Trophoblast cell (in vitro differentiated cells and primary cell): ENCODE results near the gene KLHL15.
"Not testable (repeated sequence)": the region's sequence is repeated elsewhere in the genome, so short reads cannot be mapped to it uniquely, and the experiment has no call there.

Source experiments
- DNase-seq, 2 donors: peaks; one replicate each; pipeline ENCODE4 v3.0.0-alpha.2; 2016
- H2AFZ ChIP-seq: 2 replicates; pipeline ENCODE4 v1.6.1; 2013; ENCODE audit warnings: low read length, moderate library complexity, mild to moderate bottlenecking; ENCODE audit not compliant: insufficient read depth, poor library complexity
- H2AK5ac ChIP-seq: 2 replicates; pipeline ENCODE4 v1.6.1; 2013; ENCODE audit warnings: mild to moderate bottlenecking, low read length
- H2BK120ac ChIP-seq: 2 replicates; pipeline ENCODE4 v1.6.1; 2013; ENCODE audit warnings: low read length, mild to moderate bottlenecking, moderate library complexity; ENCODE audit not compliant: insufficient read depth, poor library complexity
- H2BK12ac ChIP-seq: 2 replicates; pipeline ENCODE4 v1.6.1; 2013; ENCODE audit warnings: mild to moderate bottlenecking, low read length, moderate library complexity
- H2BK5ac ChIP-seq: 2 replicates; pipeline ENCODE4 v1.6.1; 2013; ENCODE audit warnings: low read length, low read depth, moderate library complexity, mild to moderate bottlenecking; ENCODE audit not compliant: poor library complexity
- H3K14ac ChIP-seq: 2 replicates; pipeline ENCODE4 v1.6.1; 2013; ENCODE audit warnings: mild to moderate bottlenecking, low read length
- H3K18ac ChIP-seq: 2 replicates; pipeline ENCODE4 v1.6.1; 2013; ENCODE audit warnings: mild to moderate bottlenecking, low read length
- H3K23ac ChIP-seq: 2 replicates; pipeline ENCODE4 v1.6.1; 2013; ENCODE audit warnings: low read length
- H3K27ac ChIP-seq: 2 replicates; pipeline ENCODE4 v1.5.1; 2013; ENCODE audit warnings: low read depth, mild to moderate bottlenecking, inconsistent platforms, low read length, moderate library complexity
- H3K27me3 ChIP-seq: 2 replicates; pipeline ENCODE4 v1.6.1; 2013; ENCODE audit warnings: inconsistent platforms, mild to moderate bottlenecking, low read length, moderate library complexity; ENCODE audit not compliant: insufficient read depth
- H3K36me3 ChIP-seq, 2 experiments: 1 replicate in 1 of 2; 2 replicates in 1 of 2; pipeline ENCODE4 v1.6.1; 2013; ENCODE audit warnings: low read length in 2 of 2, mild to moderate bottlenecking in 2 of 2, moderate library complexity in 1 of 2; ENCODE audit not compliant: insufficient read depth in 2 of 2, control insufficient read depth in 1 of 2
- H3K4ac ChIP-seq: 2 replicates; pipeline ENCODE4 v1.6.1; 2013; ENCODE audit warnings: low read depth, mild to moderate bottlenecking, low read length, moderate library complexity
- H3K4me1 ChIP-seq, 2 experiments: 1 replicate in 1 of 2; 2 replicates in 1 of 2; pipeline ENCODE4 v1.6.1; 2013; ENCODE audit warnings: low read length in 2 of 2, mild to moderate bottlenecking in 2 of 2, moderate library complexity in 1 of 2; ENCODE audit not compliant: insufficient read depth in 2 of 2, control insufficient read depth in 1 of 2
- H3K4me2 ChIP-seq: 2 replicates; pipeline ENCODE4 v1.6.1; 2013; ENCODE audit warnings: inconsistent platforms, mild to moderate bottlenecking, low read length, moderate library complexity
- H3K4me3 ChIP-seq: 2 replicates; pipeline ENCODE4 v1.5.1; 2013; ENCODE audit warnings: mild to moderate bottlenecking, low read depth, low read length, inconsistent platforms
- H3K79me1 ChIP-seq: one replicate; pipeline ENCODE4 v1.6.1; 2013; ENCODE audit warnings: low read length
- H3K79me2 ChIP-seq: 2 replicates; pipeline ENCODE4 v1.6.1; 2013; ENCODE audit warnings: low read length, mild to moderate bottlenecking; ENCODE audit not compliant: control insufficient read depth, insufficient read depth, poor library complexity
- H3K9ac ChIP-seq: 2 replicates; pipeline ENCODE4 v1.6.1; 2013; ENCODE audit warnings: mild to moderate bottlenecking, low read length
- H3K9me3 ChIP-seq: 2 replicates; pipeline ENCODE4 v1.6.1; 2013; ENCODE audit warnings: low read depth, mild to moderate bottlenecking, control low read depth, inconsistent platforms, low read length; ENCODE audit not compliant: insufficient read depth
- H4K12ac ChIP-seq: 2 replicates; pipeline ENCODE4 v1.6.1; 2013; ENCODE audit warnings: low read depth, mild to moderate bottlenecking, low read length, moderate library complexity
- H4K8ac ChIP-seq: 2 replicates; pipeline ENCODE4 v1.6.1; 2013; ENCODE audit warnings: low read depth, mild to moderate bottlenecking, low read length, moderate library complexity
- H4K91ac ChIP-seq: one replicate; pipeline ENCODE4 v1.6.1; 2013; ENCODE audit warnings: low read depth, mild to moderate bottlenecking, low read length, moderate library complexity
- WGBS: extraction: QIAGEN DNeasy Blood & Tissue Kit; methylation state at CpG from one replicate; pipeline ENCODE4 v1.1.7; 2013; ENCODE audit warnings: missing lambda C conversion rate; ENCODE audit not compliant: insufficient read length, insufficient coverage; ENCODE audit errors: extremely low coverage; 5-methylcytosine and 5-hydroxymethylcytosine counted together

Gene KLHL15

DNA sequence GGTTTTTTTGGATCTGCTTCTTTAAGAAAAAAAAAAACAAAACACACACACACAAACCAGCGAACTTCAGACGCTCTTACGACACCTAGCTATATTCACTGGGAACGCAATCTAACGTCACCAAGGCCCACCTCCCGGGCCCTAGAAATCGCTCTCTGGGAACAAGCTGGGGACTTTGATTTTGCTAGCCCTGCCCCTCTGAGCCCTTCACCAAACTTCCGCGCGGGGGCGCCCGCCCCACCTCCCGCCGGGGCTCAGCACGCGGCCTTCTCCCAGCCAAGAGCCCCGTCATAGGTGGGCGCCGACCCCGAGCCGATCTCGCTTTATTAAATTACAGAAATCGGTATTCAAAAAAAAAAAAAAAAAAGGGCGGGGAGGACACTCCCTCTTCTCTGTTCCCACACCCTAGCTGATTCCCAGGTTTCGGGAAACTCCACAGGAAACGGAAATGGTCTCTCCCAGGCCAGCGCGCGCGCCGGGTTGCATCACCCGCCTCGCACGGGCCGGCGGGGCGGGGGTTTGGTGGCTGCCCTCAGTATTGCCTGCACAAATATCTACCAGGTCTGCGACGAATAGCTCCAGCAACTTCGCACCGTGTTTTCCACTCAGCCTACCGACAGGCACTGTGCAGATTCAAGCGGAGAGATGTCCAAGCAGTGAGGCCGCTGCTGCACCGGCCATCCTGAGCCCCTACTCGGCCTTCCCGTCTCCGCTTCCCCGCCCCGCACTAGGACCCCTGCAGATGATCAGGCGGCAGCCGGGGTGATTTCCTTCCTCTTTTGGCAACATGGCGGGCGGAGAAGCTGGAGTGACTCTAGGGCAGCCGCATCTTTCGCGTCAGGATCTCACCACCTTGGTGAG is 27.4 kb upstream of the KLHL15 start, which contains the start of gene EIF2S3:
TSS of gene EIF2S3 (plus strand) at position 775 of the 861 bp plus-strand sequence. CDS start at position 788, 13 bp downstream.
- Histone ChIP-seq H3K23ac (no peak within 1 kb of the TSS), H3K4me1 (no peaks in the 10 kb centered on the region), H2AFZ (peak within 1 kb of the TSS; percentile 92), H3K4me3 (peak within 1 kb of the TSS; percentile 99), H4K91ac (peak within 1 kb of the TSS; percentile 94), H2BK120ac (peak within 1 kb of the TSS; percentile 96), H3K4me2 (peak within 1 kb of the TSS; percentile 78), H4K12ac (peak within 1 kb of the TSS; percentile 94), H3K36me3 (peaks cover 9 to 10% of the 10 kb centered on the region in 2 experiments), H4K8ac (peak within 1 kb of the TSS; percentile 96), H3K79me2 (peaks cover 7% of the 10 kb centered on the region), H2BK12ac (peak within 1 kb of the TSS; percentile 59), H2AK5ac (peak within 1 kb of the TSS; percentile 99), H3K27me3 (no peaks in the 10 kb centered on the region), H3K9me3 (no peaks in the 10 kb centered on the region), H3K14ac (peak within 1 kb of the TSS; percentile 98), H2BK5ac (peak within 1 kb of the TSS; percentile 89), H3K27ac (peak within 1 kb of the TSS; percentile 99), H3K9ac (peak within 1 kb of the TSS; percentile 100), H3K18ac (peak within 1 kb of the TSS; percentile 91), H3K4ac (peak within 1 kb of the TSS; percentile 96), H3K79me1 (peaks cover 7% of the 10 kb centered on the region)
- no CpG with 5 or more reads among the region's 57 CpGs for WGBS
- peak; percentile 78 to 97 for DNase-seq

DNA sequence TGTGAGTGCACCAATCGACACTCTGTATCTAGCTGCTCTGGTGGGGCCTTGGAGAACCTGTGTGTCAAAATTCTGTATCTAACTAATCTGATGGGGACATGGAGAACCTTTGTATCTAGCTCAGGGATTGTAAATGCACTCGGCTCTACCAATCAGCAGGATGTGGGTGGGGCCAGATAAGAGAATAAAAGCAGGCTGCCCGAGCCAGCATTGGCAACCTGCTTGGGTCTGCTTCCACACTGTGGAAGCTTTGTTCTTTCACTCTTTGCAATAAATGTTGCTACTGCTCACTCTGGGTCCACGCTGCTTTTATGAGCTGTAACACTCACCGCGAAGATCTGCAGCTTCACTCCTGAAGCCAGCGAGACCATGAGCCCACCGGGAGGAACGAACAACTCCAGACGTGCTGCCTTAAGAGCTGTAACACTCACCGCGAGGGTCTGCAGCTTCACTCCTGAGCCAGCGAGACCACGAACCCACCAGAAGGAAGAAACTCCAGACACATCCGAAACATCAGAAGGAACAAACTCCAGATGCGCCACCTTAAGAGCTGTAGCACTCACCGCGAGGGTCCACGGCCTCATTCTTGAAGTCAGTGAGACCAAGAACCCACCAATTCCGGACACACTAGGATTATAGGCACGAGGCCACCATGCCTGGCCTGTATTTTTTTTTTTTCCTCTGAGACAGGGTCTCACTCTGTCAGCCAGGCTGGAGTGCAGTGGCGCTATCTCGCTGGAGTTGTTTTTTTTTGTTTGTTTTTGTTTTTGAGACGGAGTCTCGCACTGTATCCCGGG is 23.7 kb upstream of the KLHL15 start:
- not testable (repeated sequence) for H2BK5ac ChIP-seq, H2BK12ac ChIP-seq, H3K23ac ChIP-seq, H3K4me1 ChIP-seq, H4K91ac ChIP-seq, H3K9me3 ChIP-seq, H3K9ac ChIP-seq, H3K18ac ChIP-seq, H3K79me2 ChIP-seq, H3K79me1 ChIP-seq, H3K36me3 ChIP-seq, H4K8ac ChIP-seq, H2BK120ac ChIP-seq, DNase-seq, H2AFZ ChIP-seq, H3K14ac ChIP-seq, H3K27ac ChIP-seq, H3K27me3 ChIP-seq, H3K4ac ChIP-seq, H2AK5ac ChIP-seq, H3K4me3 ChIP-seq, H4K12ac ChIP-seq, H3K4me2 ChIP-seq
- WGBS, result no CpG with 5 or more reads among the region's 26 CpGs

DNA sequence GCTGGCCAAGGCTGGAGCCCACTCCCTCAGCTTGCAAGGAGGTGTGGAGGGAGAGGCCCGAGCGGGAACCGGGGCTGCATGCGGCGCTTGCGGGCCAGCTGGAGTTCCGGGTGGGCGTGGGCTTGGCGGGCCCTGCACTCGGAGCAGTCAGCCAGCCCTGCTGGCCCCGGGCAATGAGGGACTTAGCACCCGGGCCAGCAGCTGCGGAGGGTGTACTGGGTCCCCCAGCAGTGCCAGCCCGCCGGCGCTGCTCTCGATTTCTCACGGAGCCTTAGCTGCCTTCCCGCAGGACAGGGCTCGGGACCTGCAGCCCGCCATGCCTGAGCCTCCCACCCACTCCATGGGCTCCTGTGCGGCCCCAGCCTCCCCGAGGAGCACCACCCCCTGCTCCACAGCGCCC is 22.7 kb upstream of the KLHL15 start:
- not testable (repeated sequence) for H3K9ac ChIP-seq, H4K8ac ChIP-seq, H2BK5ac ChIP-seq, H2AK5ac ChIP-seq, H3K27me3 ChIP-seq, H3K18ac ChIP-seq, H4K12ac ChIP-seq, H3K36me3 ChIP-seq, H4K91ac ChIP-seq, H3K27ac ChIP-seq, H2AFZ ChIP-seq, H3K23ac ChIP-seq, H3K4me1 ChIP-seq, H3K4me3 ChIP-seq, H2BK12ac ChIP-seq, H3K4me2 ChIP-seq, DNase-seq, H3K79me2 ChIP-seq, H3K9me3 ChIP-seq, H3K4ac ChIP-seq, H3K14ac ChIP-seq, H3K79me1 ChIP-seq, H2BK120ac ChIP-seq
- no CpG with 5 or more reads among the region's 24 CpGs for WGBS

DNA sequence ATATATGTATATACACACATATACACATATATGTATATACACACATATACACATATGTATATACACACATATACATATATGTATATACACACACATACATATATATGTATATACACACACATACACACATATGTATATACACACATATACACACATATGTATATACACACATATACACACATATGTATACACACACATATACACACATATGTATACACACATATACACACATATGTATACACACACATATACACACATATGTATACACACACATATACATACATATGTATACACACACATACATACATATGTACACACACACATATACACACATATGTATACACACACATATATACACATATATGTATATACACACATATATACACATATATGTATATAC is 19.1 kb upstream of the KLHL15 start:
- H4K91ac ChIP-seq, H2BK120ac ChIP-seq, H3K23ac ChIP-seq, H2BK12ac ChIP-seq, H2BK5ac ChIP-seq, H3K14ac ChIP-seq, H3K4me1 ChIP-seq, H3K4ac ChIP-seq, H3K4me3 ChIP-seq, H2AFZ ChIP-seq, H3K9ac ChIP-seq, H3K4me2 ChIP-seq, H2AK5ac ChIP-seq, H4K8ac ChIP-seq, H3K27ac ChIP-seq, H3K79me2 ChIP-seq, DNase-seq, H3K36me3 ChIP-seq, H3K18ac ChIP-seq, H3K27me3 ChIP-seq, H3K9me3 ChIP-seq, H4K12ac ChIP-seq, H3K79me1 ChIP-seq: not testable (repeated sequence)
